Erythroblast (primary cell): ENCODE measurements around the gene SARDH.

Experiments
- GATA1 ChIP-seq: IDR thresholded peaks from 2 replicates; pipeline ENCODE4 v1.6.1; 2011; ENCODE audit warnings: low read depth, mild to moderate bottlenecking, control low read depth, low read length, moderate library complexity
- POLR2A ChIP-seq: IDR thresholded peaks from 2 replicates; pipeline ENCODE4 v1.6.1; 2011; ENCODE audit warnings: mild to moderate bottlenecking, low read length

GRCh38 chr9:133767008-133767407 lies 28.9 kb upstream of the SARDH start:
- TF ChIP-seq POLR2A = no peak
- TF ChIP-seq GATA1 = no peak
